ENCODE data around the gene FCHO2. TPM values are rescaled to one million over a fixed set of nuclear protein-coding genes. Genes with fewer than 3 reads are reported as not detected.

The FCHO2 gene
- total and polyA plus RNA-seq, 7 donors: 4.0 to 19.9 (median 16.6) TPM

GRCh38 chr5:73097740-73098139 lies 141.9 kb downstream of the FCHO2 start:
- Histone ChIP-seq H3K4me1 (no peaks in the 10 kb centered on the region), H3K27me3 (ENCODE audit: insufficient read depth in 3 of 3, low read length in 2 of 3) (no peaks in the 10 kb centered on the region), H3K27ac (no peak overlapping the region), H3K4me3 (no peak overlapping the region), H3K9me3 (peaks cover 11% of the 10 kb centered on the region), H3K36me3 (ENCODE audit: insufficient read depth in 1 of 2, low read depth in 1 of 2) (no peaks in the 10 kb centered on the region)
- TF ChIP-seq, protein P1, sequence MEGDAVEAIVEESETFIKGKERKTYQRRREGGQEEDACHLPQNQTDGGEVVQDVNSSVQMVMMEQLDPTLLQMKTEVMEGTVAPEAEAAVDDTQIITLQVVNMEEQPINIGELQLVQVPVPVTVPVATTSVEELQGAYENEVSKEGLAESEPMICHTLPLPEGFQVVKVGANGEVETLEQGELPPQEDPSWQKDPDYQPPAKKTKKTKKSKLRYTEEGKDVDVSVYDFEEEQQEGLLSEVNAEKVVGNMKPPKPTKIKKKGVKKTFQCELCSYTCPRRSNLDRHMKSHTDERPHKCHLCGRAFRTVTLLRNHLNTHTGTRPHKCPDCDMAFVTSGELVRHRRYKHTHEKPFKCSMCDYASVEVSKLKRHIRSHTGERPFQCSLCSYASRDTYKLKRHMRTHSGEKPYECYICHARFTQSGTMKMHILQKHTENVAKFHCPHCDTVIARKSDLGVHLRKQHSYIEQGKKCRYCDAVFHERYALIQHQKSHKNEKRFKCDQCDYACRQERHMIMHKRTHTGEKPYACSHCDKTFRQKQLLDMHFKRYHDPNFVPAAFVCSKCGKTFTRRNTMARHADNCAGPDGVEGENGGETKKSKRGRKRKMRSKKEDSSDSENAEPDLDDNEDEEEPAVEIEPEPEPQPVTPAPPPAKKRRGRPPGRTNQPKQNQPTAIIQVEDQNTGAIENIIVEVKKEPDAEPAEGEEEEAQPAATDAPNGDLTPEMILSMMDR (IDR thresholded peaks at IDR 0.05): no peak
- 91 to 95% (median 92%) methylated on average over 2 of the region's 2 CpGs for whole genome bisulfite sequencing, 3 donors
- intact Hi-C loops (cut with DNase I): no loop called here
- ATAC-seq (no peak), DNase-seq (no peak)

DNA sequence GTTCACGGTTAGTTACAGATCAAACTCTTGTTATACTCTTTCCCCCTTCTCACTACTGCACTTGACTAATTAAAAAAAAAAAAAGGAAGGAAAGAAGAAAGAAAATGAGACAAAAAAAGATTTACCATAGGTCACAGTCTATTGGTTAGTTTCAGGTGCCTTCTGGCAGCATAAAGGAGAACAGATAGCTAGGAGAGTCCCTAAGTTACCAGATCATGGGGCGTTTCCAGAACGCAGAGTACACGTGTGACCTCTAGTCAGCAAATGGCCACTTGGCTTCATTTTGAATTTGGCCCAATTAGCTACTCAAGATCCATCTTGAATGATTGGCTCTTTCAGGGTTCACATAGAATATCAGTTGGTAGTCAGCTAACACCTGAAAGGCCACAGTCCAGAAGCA lies 144.3 kb downstream of the FCHO2 start:
- TF ChIP-seq, protein P1 (IDR thresholded peaks at IDR 0.05): no peak
- WGBS, 3 donors: 84 to 86% (median 86%) methylated on average over 4 of the region's 4 CpGs

GRCh38 chr5:73103870-73104299 lies 148.0 kb downstream of the FCHO2 start:
- ATAC-seq (no peak), DNase-seq (no peak)
- intact Hi-C loops (cut with DNase I): no loop called here
- no peak overlapping the region for H3K4me3 ChIP-seq
- WGBS, 3 donors: 64 to 68% (median 64%) methylated on average over 4 of the region's 4 CpGs
- no peaks in the 10 kb centered on the region for H3K9me3 ChIP-seq
- no peaks in the 10 kb centered on the region for H3K36me3 ChIP-seq (ENCODE audit: insufficient read depth in 1 of 2, low read depth in 1 of 2)
- no peaks in the 10 kb centered on the region for H3K4me1 ChIP-seq
- no peak overlapping the region for H3K27ac ChIP-seq
- TF ChIP-seq, protein P1 (IDR thresholded peaks at IDR 0.05): no peak
- H3K27me3 ChIP-seq (ENCODE audit: insufficient read depth in 3 of 3, low read length in 2 of 3): no peaks in the 10 kb centered on the region

More for the DNA sequence above, 144.3 kb downstream of the FCHO2 start:
- ATAC-seq: no peak
- no peaks in the 10 kb centered on the region for H3K27me3 ChIP-seq (ENCODE audit: insufficient read depth in 3 of 3, low read length in 2 of 3)
- no peak overlapping the region for H3K4me3 ChIP-seq
- no peak overlapping the region for H3K27ac ChIP-seq
- no peak for DNase-seq
- intact Hi-C loops (cut with DNase I): no loop called here
- no peaks in the 10 kb centered on the region for H3K36me3 ChIP-seq (ENCODE audit: insufficient read depth in 1 of 2, low read depth in 1 of 2)
- peaks cover 11% of the 10 kb centered on the region for H3K9me3 ChIP-seq
- H3K4me1 ChIP-seq: no peaks in the 10 kb centered on the region

- H3K4me3 ChIP-seq: no peak overlapping the region
- DNase-seq (no peak), ATAC-seq (no peak)
- intact Hi-C loops (cut with DNase I): no loop called here
- no peaks in the 10 kb centered on the region for H3K9me3 ChIP-seq
- no peaks in the 10 kb centered on the region for H3K4me1 ChIP-seq
- TF ChIP-seq, protein P1 (IDR thresholded peaks at IDR 0.05): no peak
- no peaks in the 10 kb centered on the region for H3K36me3 ChIP-seq (ENCODE audit: insufficient read depth in 1 of 2, low read depth in 1 of 2)
- WGBS, 3 donors: 73 to 78% (median 76%) methylated on average over 1 of the region's 1 CpG
- H3K27me3 ChIP-seq (ENCODE audit: insufficient read depth in 3 of 3, low read length in 2 of 3): no peaks in the 10 kb centered on the region
- H3K27ac ChIP-seq: no peak overlapping the region
These were observed 148.5 kb downstream of the FCHO2 start for GRCh38 chr5:73104326-73104725.

DNA sequence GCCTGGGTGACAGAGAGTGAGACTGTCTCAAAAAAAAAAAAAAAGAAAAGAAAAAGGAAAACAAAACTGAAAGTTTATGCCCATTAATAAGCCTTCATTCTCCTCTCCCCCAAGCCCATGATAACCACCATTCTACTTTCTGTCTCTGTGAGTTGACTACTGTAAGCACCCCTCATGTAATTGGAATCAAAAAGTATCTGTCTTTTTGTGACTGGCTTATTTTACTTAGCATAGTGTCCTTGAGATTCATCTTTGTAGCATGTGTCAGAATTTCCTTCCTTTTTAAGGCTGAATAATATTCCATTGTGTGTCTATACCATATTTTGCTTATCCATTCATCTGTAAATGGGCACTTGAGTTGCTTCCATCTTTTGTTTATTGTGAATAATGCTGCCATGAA lies 150.5 kb downstream of the FCHO2 start:
- TF ChIP-seq, protein P1 (IDR thresholded peaks at IDR 0.05): no peak
- no peak for ATAC-seq
- no peak overlapping the region for H3K27ac ChIP-seq
- DNase-seq: no peak
- no peak overlapping the region for H3K4me3 ChIP-seq
- H3K36me3 ChIP-seq (ENCODE audit: insufficient read depth in 1 of 2, low read depth in 1 of 2): no peaks in the 10 kb centered on the region
- no peaks in the 10 kb centered on the region for H3K27me3 ChIP-seq (ENCODE audit: insufficient read depth in 3 of 3, low read length in 2 of 3)
- no peaks in the 10 kb centered on the region for H3K9me3 ChIP-seq
- intact Hi-C loops (cut with DNase I): no loop called here
- no peaks in the 10 kb centered on the region for H3K4me1 ChIP-seq

All from psoas muscle (tissue), 8 donors.